ENCODE data around the gene PAQR9. TPM values are rescaled to one million over a fixed set of nuclear protein-coding genes. Genes with fewer than 3 reads are reported as not detected.
A peak's percentile ranks its signal among the peaks of the same experiment; 100 is the strongest.

The PAQR9 gene
- total and polyA plus RNA-seq, 2 of the 13 experiments (the other 11 are each of a cell fraction or from before 2014, with no cell fraction given): 3.7 to 10.3 TPM

DNA sequence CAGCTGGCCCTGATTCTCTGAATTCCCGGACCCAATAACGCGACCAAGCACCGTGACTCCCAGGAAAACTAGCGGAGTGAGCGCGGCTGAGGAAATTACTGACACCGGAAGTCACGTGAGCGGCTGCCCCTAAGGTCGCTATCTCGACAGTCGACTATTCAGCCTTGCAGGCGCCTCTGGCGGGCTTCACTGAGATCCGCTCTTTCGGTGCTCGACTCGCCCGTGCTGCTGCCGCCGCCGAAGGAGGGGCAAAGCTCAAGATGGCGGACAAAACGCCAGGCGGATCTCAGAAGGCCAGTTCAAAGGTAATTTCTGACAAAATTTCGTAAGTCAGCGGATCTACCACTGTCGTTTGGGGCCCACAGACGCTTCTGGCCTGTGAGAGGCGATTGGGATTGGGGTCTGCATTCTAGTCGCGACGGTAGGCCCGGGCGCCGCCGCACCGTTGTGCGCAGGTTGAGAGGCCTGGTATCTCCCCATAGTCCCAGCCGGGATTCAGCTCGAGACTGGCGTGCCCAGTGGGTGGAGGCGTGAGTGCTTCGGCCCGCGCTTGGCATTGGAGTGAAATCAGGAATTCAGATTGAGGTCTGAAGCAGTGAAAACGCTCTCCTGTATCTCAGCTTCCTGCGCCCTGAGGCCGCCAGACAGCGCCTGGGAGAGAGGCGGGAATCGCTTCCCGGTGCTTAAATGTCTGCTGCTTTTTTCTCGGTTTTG, 38.1 kb upstream of the PAQR9 start, which contains the start of gene U2SURP (continued):
- TF ChIP-seq ZNF75D (CRISPR knock-in tag; IDR thresholded peaks at IDR 0.05; ENCODE audit: borderline replicate concordance) (no peak), EP300 (IDR thresholded peaks at IDR 0.05; ENCODE audit: low read depth in 2 of 2, low read length in 2 of 2) (peak; percentile 64 to 80; a peak in 3 of 4 replicates), EP300 (CRISPR knock-in tag; IDR thresholded peaks at IDR 0.05; ENCODE audit: borderline replicate concordance) (peak; percentile 50; the same call in 1 of the 2 replicates), ZNF703 (CRISPR knock-in tag; IDR thresholded peaks at IDR 0.05; ENCODE audit: borderline replicate concordance) (peak; percentile 88; the same call in 1 of the 2 replicates), AFF4 (CRISPR knock-in tag; IDR thresholded peaks at IDR 0.05) (no peak), PRDM10 (CRISPR knock-in tag; IDR thresholded peaks at IDR 0.05; ENCODE audit: low read depth) (peak; percentile 77; the same call in 1 of the 2 replicates), RCOR2 (CRISPR knock-in tag; IDR thresholded peaks at IDR 0.05) (peak; percentile 37; the same call in 1 of the 2 replicates), ZNF30 (CRISPR knock-in tag; IDR thresholded peaks at IDR 0.05) (peak; percentile 89; the same call in 1 of the 2 replicates), PAWR (CRISPR knock-in tag; IDR thresholded peaks at IDR 0.05; ENCODE audit: borderline replicate concordance) (0 out of 2 replicates have a peak, but pooled peaks have one; percentile 37), ZBTB46 (CRISPR knock-in tag; IDR thresholded peaks at IDR 0.05; ENCODE audit: borderline replicate concordance) (no peak; the same call in 1 of the 2 replicates), RBM39 (IDR thresholded peaks at IDR 0.05; ENCODE audit: low read depth, low read length, poor library complexity, severe bottlenecking) (peak; percentile 84), SNAPC5 (CRISPR knock-in tag; IDR thresholded peaks at IDR 0.05; ENCODE audit: borderline replicate concordance) (peak; percentile 77; the same call in 1 of the 2 replicates), FOXM1 (CRISPR knock-in tag; IDR thresholded peaks at IDR 0.05) (no peak), HDAC1 (CRISPR knock-in tag; IDR thresholded peaks at IDR 0.05) (peak; percentile 91), ZNF672 (CRISPR knock-in tag; IDR thresholded peaks at IDR 0.05) (no peak), ZNF629 (CRISPR knock-in tag; conservative IDR thresholded peaks at IDR 0.05) (0 out of 2 replicates have a peak, but pooled peaks have one; percentile 4)
- TF ChIP-seq, protein P1, sequence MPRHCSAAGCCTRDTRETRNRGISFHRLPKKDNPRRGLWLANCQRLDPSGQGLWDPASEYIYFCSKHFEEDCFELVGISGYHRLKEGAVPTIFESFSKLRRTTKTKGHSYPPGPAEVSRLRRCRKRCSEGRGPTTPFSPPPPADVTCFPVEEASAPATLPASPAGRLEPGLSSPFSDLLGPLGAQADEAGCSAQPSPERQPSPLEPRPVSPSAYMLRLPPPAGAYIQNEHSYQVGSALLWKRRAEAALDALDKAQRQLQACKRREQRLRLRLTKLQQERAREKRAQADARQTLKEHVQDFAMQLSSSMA (CRISPR knock-in tag; IDR thresholded peaks at IDR 0.05): no peak
